SJCRH30 (cell line): Measurements from ENCODE around the gene CIC. TPM values are rescaled to one million over a fixed set of nuclear protein-coding genes. Genes with fewer than 3 reads are reported as not detected.
A peak's percentile ranks its signal among the peaks of the same experiment; 100 is the strongest.

Experiments
- DNase-seq, 2 experiments: peaks; one replicate each; pipeline ENCODE4 v3.0.0-alpha.2; 2015 to 2020
- H3K27ac ChIP-seq: fragments of 250-450 bp; sonication (Bioruptor Pico); 2 replicates; pipeline ENCODE4 v1.5.1; 2020; ENCODE audit warnings: mild to moderate bottlenecking, moderate library complexity
- H3K27me3 ChIP-seq: fragments of 250-450 bp; sonication (Bioruptor Pico); 2 replicates; pipeline ENCODE4 v1.5.1; 2020; ENCODE audit warnings: mild to moderate bottlenecking, moderate library complexity
- H3K36me3 ChIP-seq: fragments of 250-450 bp; sonication (Bioruptor Pico); 2 replicates; pipeline ENCODE4 v1.5.1; 2020; ENCODE audit warnings: mild to moderate bottlenecking, moderate library complexity
- H3K4me1 ChIP-seq: fragments of 250-450 bp; sonication (Bioruptor Pico); 2 replicates; pipeline ENCODE4 v1.5.1; 2020; ENCODE audit warnings: mild to moderate bottlenecking, moderate library complexity
- H3K4me3 ChIP-seq: fragments of 250-450 bp; sonication (Bioruptor Pico); 2 replicates; pipeline ENCODE4 v1.5.1; 2020; ENCODE audit warnings: mild to moderate bottlenecking, moderate library complexity
- H3K9me3 ChIP-seq: fragments of 250-450 bp; sonication (Bioruptor Pico); replicated peaks from 2 replicates; pipeline ENCODE4 v1.5.1; 2020; ENCODE audit warnings: mild to moderate bottlenecking, moderate library complexity
- total RNA-seq: library from RNA; depleted of rRNA; stranded (reverse); fragments of >200 nt; shearing (Covaris generic); gene quantifications from 2 replicates; pipeline ENCODE4 v1.2.3, GENCODE V29; 2014

Gene CIC
- total RNA-seq, 1 experiment from 2014 or later = 21.5 TPM

DNA sequence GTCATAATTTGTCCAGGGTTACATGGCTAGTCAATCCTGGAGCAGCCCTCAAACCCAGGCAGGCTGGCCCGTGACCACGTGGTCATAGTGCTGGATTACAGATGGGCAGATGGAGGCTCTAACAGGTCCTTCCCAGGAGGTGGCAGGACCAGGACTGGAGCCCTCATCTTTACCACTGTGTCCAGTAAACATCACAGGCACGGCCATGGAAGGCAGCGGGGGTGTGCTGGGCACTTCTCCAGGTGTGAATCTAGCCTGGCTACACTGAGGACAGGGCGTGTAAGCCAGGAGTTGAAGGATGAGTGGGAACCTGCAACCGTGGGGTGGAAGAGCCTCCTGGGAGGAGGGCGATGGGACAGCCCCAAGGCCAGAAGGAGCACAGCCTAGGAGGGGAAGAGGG lies 6.1 kb downstream of the CIC start:
- Histone ChIP-seq H3K36me3 (0 out of 2 replicates have a peak, but pooled peaks cover 5% of the 10 kb centered on the region), H3K27me3 (no peaks in the 10 kb centered on the region), H3K9me3 (no peaks in the 10 kb centered on the region), H3K4me3 (no peak overlapping the region), H3K27ac (no peak overlapping the region), H3K4me1 (peaks cover 25% of the 10 kb centered on the region)
- no peak for DNase-seq

GRCh38 chr19:42275517-42275916 lies 6.5 kb downstream of the CIC start:
- H3K27me3 ChIP-seq = no peaks in the 10 kb centered on the region
- no peak overlapping the region for H3K27ac ChIP-seq
- DNase-seq = no peak
- no peaks in the 10 kb centered on the region for H3K9me3 ChIP-seq
- H3K4me1 ChIP-seq = peaks cover 21% of the 10 kb centered on the region
- no peak overlapping the region for H3K4me3 ChIP-seq
- H3K36me3 ChIP-seq = 0 out of 2 replicates have a peak, but pooled peaks cover 5% of the 10 kb centered on the region

GRCh38 chr19:42276284-42276683 lies 7.2 kb downstream of the CIC start:
- H3K36me3 ChIP-seq = 0 out of 2 replicates have a peak, but pooled peaks cover 5% of the 10 kb centered on the region
- no peak for DNase-seq
- no peaks in the 10 kb centered on the region for H3K9me3 ChIP-seq
- no peak overlapping the region for H3K27ac ChIP-seq
- H3K4me1 ChIP-seq = peaks cover 22% of the 10 kb centered on the region
- H3K27me3 ChIP-seq = no peaks in the 10 kb centered on the region
- H3K4me3 ChIP-seq = no peak overlapping the region

GRCh38 chr19:42276821-42277220 lies 7.8 kb downstream of the CIC start:
- Histone ChIP-seq H3K36me3 (0 out of 2 replicates have a peak, but pooled peaks cover 5% of the 10 kb centered on the region), H3K9me3 (no peaks in the 10 kb centered on the region), H3K27ac (no peak overlapping the region), H3K4me1 (peaks cover 27% of the 10 kb centered on the region), H3K27me3 (no peaks in the 10 kb centered on the region), H3K4me3 (no peak overlapping the region)
- DNase-seq = no peak

- peak; percentile 50 to 66 for DNase-seq
- 0 out of 2 replicates have a peak, but pooled peaks cover 5% of the 10 kb centered on the region for H3K36me3 ChIP-seq
- H3K4me1 ChIP-seq = peaks cover 36% of the 10 kb centered on the region
- no peak overlapping the region for H3K4me3 ChIP-seq
- H3K27ac ChIP-seq = peak overlapping the region; percentile 42
- no peaks in the 10 kb centered on the region for H3K27me3 ChIP-seq
- no peaks in the 10 kb centered on the region for H3K9me3 ChIP-seq
These were observed 8.9 kb downstream of the CIC start for GRCh38 chr19:42277821-42278451.

DNA sequence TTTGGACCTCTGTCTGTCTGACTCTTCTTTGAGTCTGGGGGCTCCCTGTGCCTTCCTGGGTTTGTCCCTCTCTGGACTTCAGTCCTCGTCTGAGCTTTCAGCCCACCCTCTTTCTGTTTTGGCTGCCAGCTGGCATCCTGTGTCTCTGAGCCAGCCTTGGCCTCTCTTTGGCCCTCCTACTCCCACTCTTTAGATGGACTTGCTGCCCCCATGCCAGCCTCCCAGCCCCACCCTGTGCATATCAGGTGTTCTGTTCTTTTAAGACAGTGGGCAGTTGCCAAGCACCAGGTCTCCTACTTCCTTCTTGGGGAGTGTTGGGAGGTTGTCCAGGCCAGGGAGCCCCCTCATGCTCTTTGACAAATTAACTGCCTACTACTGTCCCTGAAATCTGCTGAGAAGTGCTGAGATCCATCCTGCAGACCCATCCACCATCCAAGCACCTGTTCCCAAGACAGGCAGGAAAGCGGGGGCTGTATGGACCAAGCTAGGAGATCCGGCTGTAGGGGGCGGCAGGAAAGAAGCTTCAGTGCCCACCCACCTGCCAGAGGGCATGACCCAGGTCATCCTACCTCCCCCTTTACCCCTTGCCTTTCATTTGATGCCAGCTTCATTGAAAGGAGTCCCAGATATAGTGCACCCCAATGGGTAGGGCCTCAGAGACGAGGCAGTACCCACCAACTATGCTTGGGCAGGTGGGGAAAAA lies 9.6 kb downstream of the CIC start:
- no peak for DNase-seq
- Histone ChIP-seq H3K27me3 (no peaks in the 10 kb centered on the region), H3K4me1 (peaks cover 40% of the 10 kb centered on the region), H3K27ac (peak overlapping the region; percentile 42), H3K9me3 (no peaks in the 10 kb centered on the region), H3K4me3 (no peak overlapping the region), H3K36me3 (0 out of 2 replicates have a peak, but pooled peaks cover 5% of the 10 kb centered on the region)

DNA sequence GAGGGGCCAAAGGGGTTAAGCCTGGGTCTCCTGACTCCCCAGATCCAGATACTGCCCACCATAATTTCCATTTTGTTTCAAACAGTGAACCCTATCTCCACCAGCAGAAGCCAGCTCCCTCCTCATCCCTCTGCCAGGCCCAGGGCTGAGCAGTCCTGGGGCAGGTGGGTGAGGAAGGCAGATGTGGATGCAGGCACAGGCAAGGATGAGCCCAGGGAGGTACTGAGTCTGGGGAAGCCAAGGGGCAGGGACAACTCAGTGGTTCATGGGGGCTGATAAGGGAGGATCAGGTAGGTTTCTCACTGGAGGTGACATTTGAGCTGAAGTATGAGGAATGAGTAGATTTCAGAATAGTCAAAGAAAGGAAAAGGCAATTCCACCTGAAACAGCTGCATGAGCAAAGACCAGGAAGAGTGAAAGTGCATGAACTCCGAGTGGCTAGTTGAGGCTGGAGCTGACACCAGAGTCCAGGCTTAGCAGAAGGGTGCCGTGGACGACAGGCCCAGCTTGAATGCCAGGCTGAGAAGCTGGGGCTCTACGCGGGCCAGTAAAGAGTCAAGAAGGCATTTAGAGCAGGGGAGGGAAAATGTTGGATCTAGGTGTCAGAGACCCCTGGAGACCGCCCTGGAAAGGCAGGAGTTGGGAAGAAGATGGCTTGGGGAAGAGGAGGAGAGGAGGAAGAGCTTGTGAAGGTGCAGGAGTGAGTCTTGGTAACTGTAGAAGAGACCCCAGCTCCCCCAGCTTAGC lies 10.3 kb downstream of the CIC start:
- Histone ChIP-seq H3K27me3 (no peaks in the 10 kb centered on the region), H3K36me3 (0 out of 2 replicates have a peak, but pooled peaks cover 5% of the 10 kb centered on the region), H3K27ac (peak overlapping the region; percentile 75), H3K4me3 (peak overlapping the region; percentile 65), H3K9me3 (no peaks in the 10 kb centered on the region), H3K4me1 (peaks cover 40% of the 10 kb centered on the region)
- DNase-seq = no peak

DNA sequence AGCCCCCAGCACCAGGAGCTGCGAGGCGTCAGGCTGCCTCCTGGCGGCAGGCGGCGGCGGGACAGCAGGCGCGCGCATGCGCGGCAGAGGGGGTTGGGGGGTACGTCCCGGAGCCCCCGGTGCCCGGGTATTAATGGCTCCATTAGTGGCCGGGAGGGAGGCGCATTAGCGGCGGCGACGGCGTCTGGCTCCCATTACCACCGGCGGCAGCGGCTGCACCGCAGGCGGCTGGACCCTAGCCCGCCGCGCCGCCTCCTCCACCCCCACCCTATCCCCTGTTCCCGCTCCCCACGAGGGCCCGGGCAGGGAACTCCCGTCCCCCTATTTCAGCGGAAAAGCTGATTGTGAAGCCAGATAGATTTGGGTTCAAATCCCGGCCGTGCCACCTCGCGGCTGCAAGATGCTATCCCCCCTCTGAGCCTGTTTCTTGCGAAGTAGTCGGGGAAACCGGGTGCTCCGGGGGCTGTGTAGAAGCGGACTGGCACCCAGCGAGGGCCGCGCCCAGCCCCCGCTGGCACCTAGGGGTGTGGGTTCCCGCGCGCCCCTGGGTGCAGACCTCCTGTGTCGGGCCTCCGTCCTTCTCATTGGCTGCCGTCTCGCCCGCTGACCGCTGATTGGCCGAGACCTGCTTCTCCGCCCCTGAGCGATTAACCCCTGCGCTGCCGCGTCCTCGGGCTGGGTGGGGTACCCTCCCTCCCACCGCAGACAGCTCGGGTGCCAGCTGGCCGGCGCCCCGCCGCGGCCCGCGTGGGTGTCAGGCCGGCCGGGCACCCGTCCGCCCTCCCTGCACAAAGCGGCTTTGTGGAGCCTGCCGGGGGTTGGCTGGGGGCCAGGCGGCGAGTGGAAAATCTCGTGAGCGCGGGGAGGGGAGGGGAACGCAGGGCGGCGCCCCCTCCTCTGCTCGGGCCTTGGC lies 11.1 kb downstream of the CIC start:
- no peaks in the 10 kb centered on the region for H3K36me3 ChIP-seq
- H3K4me3 ChIP-seq = peak overlapping the region; percentile 65
- peak overlapping the region; percentile 75 for H3K27ac ChIP-seq
- peak; percentile 95 for DNase-seq
- H3K4me1 ChIP-seq = peaks cover 41% of the 10 kb centered on the region
- no peaks in the 10 kb centered on the region for H3K9me3 ChIP-seq
- no peaks in the 10 kb centered on the region for H3K27me3 ChIP-seq

GRCh38 chr19:42280815-42281145 lies 11.7 kb downstream of the CIC start:
- no peaks in the 10 kb centered on the region for H3K36me3 ChIP-seq
- H3K27ac ChIP-seq = peak overlapping the region; percentile 75
- H3K4me3 ChIP-seq = peak overlapping the region; percentile 65
- peaks cover 47% of the 10 kb centered on the region for H3K4me1 ChIP-seq
- no peaks in the 10 kb centered on the region for H3K9me3 ChIP-seq
- H3K27me3 ChIP-seq = no peaks in the 10 kb centered on the region
- peak in 1 of 2 experiments; percentile 63 for DNase-seq

DNA sequence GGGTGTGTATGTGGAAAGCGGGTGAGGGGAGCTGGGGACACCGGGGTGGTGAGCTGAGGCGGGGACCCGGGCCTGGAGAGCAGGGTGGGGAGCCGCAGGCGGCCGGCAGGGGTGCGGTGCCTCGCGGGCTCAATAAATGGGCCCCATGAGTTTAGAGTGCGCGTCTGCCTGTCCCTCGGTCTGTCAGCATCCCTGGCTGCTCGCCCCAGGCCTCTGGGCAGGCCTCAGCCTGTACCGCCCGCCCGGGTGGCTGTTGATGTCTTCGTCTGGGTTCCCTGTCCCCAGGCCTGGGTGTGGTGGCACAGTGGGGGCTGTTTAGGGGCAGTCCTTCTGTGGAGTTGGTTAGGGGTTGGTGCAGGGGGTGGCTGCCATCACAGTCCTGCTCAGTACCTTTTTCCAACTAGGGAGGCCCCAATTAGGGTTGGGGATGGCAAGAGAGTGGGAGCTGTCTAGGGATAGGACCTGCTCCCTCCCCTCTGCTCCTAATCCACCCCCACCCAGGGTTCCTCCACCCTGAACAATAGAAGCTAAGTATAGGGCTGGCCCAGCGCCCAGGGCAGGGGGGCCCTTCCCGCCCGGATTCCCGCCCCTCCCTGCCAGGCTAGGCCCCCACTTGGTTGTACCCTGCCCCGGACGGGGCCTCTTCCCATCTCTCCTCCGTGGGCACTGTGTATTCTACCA lies 12.2 kb downstream of the CIC start:
- H3K27me3 ChIP-seq = no peaks in the 10 kb centered on the region
- H3K36me3 ChIP-seq = no peaks in the 10 kb centered on the region
- peak; percentile 70 to 74 for DNase-seq
- H3K27ac ChIP-seq = peak overlapping the region; percentile 69
- no peaks in the 10 kb centered on the region for H3K9me3 ChIP-seq
- H3K4me1 ChIP-seq = peaks cover 49% of the 10 kb centered on the region
- peak overlapping the region; percentile 65 for H3K4me3 ChIP-seq

DNA sequence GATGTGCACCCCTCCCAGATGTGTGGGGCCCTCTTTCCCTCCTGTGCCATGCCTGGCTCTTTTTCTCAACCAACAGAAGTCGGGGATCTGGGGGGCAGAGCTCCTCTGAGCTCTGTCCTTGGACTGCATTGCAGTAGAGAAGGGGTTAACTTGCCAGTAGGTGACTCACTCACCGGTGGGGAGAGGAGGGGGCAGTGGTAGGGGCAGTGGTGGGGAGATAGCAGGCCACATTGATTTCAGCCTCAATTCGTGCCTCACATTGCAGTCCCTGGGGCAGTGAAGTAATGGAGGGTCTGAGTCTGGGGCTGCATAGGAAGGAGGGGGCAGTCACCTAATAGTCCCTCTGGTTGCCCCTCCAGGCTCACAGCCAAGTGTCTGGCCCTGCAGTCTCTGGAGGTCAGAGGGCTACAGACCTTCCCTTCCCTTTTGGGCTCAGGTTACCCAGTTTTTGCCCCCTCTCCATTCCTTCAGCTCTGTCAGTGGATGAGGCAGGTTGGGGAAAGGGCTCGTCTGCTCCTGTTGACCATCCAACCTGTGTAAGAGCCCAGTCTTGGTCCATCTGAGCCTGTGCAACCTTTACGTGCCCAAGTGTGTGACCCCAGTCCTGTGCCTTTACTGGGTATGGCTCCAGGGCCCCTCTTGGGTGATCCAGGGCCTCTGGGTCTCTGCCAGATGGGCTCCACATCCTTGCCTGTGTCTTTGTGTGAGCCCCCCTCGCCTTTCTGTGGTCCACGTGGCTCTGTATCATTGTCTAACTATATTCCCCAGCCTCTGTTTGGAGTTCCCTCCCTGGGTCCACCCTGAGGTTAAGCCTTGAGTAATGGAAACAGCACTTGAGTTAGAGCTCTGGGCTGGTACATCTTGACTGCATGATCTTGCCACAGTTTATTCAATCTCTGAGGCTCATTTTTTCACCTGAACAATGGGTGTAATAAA lies 13.0 kb downstream of the CIC start:
- peak; percentile 72 to 73 for DNase-seq
- Histone ChIP-seq H3K4me1 (peaks cover 49% of the 10 kb centered on the region), H3K4me3 (peak overlapping the region; percentile 65), H3K36me3 (peaks cover 3% of the 10 kb centered on the region; the same call in 1 of the 2 replicates), H3K27me3 (no peaks in the 10 kb centered on the region), H3K27ac (peak overlapping the region; percentile 69), H3K9me3 (no peaks in the 10 kb centered on the region)

- Histone ChIP-seq H3K4me1 (peaks cover 47% of the 10 kb centered on the region), H3K27ac (no peak overlapping the region), H3K4me3 (peak overlapping the region; percentile 67), H3K27me3 (no peaks in the 10 kb centered on the region), H3K36me3 (peaks cover 10% of the 10 kb centered on the region), H3K9me3 (no peaks in the 10 kb centered on the region)
- DNase-seq = no peak
These were observed 13.8 kb downstream of the CIC start for GRCh38 chr19:42282819-42283187.
